ENCODE results near the gene CCR6.
"Not testable (repeated sequence)": the region's sequence is repeated elsewhere in the genome, so short reads cannot be mapped to it uniquely, and the experiment has no call there.

DNA sequence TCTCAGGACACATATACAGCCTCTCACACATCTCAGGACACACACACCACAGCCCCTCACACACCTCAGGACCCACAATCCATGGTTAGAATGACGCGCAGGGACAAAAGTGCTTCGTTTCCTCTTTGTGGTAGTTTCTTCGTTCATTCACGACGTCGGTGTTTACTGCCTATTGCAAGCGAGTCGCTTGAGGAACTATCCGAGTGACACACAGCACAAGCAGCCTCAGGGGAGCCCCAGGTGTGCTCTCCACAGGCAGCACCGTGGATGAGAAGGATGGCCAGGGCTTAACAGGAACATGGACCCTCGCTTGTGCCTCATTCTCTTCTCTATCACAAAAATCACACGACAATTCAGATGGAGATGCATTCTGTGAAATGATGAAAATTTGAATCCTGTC lies 47.0 kb downstream of the CCR6 start:
- TF ChIP-seq, protein P1, sequence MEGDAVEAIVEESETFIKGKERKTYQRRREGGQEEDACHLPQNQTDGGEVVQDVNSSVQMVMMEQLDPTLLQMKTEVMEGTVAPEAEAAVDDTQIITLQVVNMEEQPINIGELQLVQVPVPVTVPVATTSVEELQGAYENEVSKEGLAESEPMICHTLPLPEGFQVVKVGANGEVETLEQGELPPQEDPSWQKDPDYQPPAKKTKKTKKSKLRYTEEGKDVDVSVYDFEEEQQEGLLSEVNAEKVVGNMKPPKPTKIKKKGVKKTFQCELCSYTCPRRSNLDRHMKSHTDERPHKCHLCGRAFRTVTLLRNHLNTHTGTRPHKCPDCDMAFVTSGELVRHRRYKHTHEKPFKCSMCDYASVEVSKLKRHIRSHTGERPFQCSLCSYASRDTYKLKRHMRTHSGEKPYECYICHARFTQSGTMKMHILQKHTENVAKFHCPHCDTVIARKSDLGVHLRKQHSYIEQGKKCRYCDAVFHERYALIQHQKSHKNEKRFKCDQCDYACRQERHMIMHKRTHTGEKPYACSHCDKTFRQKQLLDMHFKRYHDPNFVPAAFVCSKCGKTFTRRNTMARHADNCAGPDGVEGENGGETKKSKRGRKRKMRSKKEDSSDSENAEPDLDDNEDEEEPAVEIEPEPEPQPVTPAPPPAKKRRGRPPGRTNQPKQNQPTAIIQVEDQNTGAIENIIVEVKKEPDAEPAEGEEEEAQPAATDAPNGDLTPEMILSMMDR (IDR thresholded peaks at IDR 0.05): not testable (repeated sequence)
- TF ChIP-seq POLR2A, EP300 (IDR thresholded peaks at IDR 0.05): not testable (repeated sequence)

Measured in tibial nerve (tissue), 4 donors.